Stomach (tissue), 4 donors: ENCODE data around the gene STX10.

Source experiments
- POLR2A ChIP-seq, 4 donors: fragments of 450-650 bp; IDR thresholded peaks; one replicate each; pipeline ENCODE4 v1.6.1; 2016; ENCODE audit warnings: antibody characterized with exemption in 4 of 4, control low read depth in 2 of 4, mild to moderate bottlenecking in 1 of 4, moderate library complexity in 1 of 4
- TF ChIP-seq, protein P1 (sequence below), 7 experiments: fragments of 450-650 bp in 4 of 7; fragments of 200-600 bp in 3 of 7; sonication (generic) in 3 of 7; IDR thresholded peaks; one replicate each; pipeline ENCODE4 v1.5.1; 2016 to 2019; ENCODE audit warnings: antibody characterized with exemption in 7 of 7, control low read depth in 2 of 7, mild to moderate bottlenecking in 1 of 7

GRCh38 chr19:13190781-13191540 lies 40.8 kb upstream of the STX10 start:
- TF ChIP-seq POLR2A (IDR thresholded peaks at IDR 0.05), result no peak
- TF ChIP-seq, protein P1, sequence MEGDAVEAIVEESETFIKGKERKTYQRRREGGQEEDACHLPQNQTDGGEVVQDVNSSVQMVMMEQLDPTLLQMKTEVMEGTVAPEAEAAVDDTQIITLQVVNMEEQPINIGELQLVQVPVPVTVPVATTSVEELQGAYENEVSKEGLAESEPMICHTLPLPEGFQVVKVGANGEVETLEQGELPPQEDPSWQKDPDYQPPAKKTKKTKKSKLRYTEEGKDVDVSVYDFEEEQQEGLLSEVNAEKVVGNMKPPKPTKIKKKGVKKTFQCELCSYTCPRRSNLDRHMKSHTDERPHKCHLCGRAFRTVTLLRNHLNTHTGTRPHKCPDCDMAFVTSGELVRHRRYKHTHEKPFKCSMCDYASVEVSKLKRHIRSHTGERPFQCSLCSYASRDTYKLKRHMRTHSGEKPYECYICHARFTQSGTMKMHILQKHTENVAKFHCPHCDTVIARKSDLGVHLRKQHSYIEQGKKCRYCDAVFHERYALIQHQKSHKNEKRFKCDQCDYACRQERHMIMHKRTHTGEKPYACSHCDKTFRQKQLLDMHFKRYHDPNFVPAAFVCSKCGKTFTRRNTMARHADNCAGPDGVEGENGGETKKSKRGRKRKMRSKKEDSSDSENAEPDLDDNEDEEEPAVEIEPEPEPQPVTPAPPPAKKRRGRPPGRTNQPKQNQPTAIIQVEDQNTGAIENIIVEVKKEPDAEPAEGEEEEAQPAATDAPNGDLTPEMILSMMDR (IDR thresholded peaks at IDR 0.05), result no peak
